SH-SY5Y (cell line): Measurements from ENCODE around the gene COL10A1.

Source experiments
- GATA2 ChIP-seq: IDR thresholded peaks from 2 replicates; pipeline ENCODE4 v1.6.1; 2011; ENCODE audit warnings: mild to moderate bottlenecking, low read depth, low read length
- GATA3 ChIP-seq: IDR thresholded peaks from 2 replicates; pipeline ENCODE4 v1.6.1; 2011; ENCODE audit warnings: low read depth, mild to moderate bottlenecking, low read length, moderate library complexity

DNA sequence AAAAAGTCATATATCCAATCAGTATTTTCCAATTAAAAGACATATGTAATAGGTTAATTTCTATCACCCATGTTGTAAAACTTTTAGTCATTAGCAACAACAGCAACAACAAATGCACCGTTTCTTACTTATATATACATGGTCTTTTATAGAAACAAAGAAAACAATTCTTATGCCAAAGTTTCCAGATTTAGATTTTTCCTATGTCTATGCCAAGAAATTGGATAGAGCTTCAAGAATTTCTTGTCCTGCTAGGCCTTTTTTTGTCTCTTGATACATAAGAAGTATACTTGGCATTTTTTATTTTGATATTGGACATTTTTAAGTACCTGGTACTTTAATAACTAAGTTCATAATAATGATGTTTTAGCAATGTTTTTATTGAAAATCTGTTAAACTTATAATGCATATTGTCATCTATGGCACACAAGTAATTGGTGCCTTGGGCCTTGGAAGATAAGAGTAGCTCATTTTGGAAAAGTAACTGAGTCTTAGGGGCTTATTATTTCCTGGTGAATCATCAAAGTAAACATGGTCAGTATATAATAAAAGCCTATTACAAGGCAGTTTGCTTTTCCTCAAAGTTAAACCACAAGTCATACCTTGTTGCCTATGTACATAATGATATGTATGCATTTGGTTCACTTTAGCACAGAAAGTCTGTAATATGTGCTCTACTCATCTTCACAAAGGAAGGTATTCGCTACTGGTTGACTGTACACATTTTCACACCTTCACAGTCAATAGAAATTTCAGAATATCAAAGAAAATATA is 55.1 kb downstream of the COL10A1 start:
- TF ChIP-seq GATA3 (no peak), GATA2 (no peak)
